OCI-LY1 (cell line): Measurements from ENCODE around the gene DPP7.

Source experiments
- CTCF ChIP-seq: fragments of 200-600 bp; sonication (generic), shearing (Covaris generic); IDR thresholded peaks from 2 replicates; pipeline ENCODE4 v1.5.1; 2017; ENCODE audit warnings: mild to moderate bottlenecking, antibody characterized with exemption, low read length, moderate library complexity, mixed read lengths
- EZH2 ChIP-seq: fragments of 200-600 bp; sonication (generic), shearing (Covaris generic); IDR thresholded peaks from 2 replicates; pipeline ENCODE4 v1.8.0; 2017; ENCODE audit warnings: borderline replicate concordance, mixed run types, mild to moderate bottlenecking, antibody characterized with exemption, low read length, moderate library complexity, mixed read lengths

- TF ChIP-seq CTCF (no peak), EZH2 (no peak)
Measured at GRCh38 chr9:137126786-137127185, 12.3 kb upstream of the DPP7 start.
